HG03103 (cell line): ENCODE measurements around the gene ADORA2A.

Experiments used
- ATAC-seq: cut with Tn5 transposase; IDR thresholded peaks from one replicate; pipeline ENCODE4 v1.9.1; 2021; ENCODE audit warnings: low read depth; ENCODE audit not compliant: unreplicated experiment

Gene ADORA2A

DNA sequence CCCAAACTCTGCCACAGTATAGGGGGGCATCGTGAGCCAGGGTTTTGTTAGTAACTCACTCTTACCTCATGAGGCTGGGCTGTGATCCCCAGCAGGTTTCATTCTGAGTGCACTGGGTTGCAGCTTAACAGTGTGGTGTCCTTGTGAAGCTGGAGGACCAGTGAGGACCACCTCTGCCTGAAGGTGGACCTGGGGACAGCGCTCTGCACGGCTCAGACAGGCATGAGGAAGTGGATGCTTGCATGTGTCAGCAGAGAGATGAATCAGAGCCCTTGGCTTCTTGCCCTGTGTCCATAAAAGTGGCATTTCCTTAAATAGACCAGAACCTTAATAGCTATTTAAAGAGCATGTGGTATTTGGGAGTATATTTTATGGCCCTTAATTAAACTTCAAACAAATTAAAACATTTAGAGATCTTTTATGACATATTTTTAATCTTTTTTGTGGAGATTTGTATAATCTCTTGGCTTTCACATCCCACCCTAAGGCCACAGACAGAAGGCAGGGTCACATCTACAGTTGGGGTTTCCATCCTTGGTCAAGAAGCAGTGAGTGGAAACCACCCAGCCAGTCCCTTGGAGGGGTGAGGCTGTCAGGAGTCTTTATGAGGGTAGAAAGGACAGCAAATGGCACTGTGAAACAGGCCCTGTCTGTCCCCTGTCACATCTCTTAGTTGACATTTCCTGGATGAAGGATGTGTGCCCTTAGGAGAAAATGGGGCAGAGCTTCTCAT lies 24.8 kb upstream of the ADORA2A start:
- no peak for ATAC-seq

DNA sequence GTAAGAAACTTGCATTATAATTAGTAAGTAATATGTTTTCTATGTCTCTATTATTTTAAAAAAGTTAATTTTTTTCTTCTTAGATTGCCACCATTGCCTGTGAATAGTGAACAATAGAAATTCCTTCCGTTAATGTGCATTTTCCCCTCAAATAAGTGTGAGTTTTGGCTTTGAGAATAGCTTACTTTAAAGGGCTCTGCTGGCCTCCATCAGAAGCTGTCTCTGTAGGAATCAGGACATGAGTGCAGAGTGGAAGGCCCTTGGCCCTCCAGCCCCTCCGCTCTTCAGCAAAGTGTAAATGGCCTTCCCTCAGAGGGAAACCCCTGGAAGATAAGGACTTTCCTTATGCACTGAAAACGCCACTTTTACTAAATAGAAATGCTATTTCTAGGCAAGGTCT lies 24.1 kb upstream of the ADORA2A start:
- no peak for ATAC-seq

DNA sequence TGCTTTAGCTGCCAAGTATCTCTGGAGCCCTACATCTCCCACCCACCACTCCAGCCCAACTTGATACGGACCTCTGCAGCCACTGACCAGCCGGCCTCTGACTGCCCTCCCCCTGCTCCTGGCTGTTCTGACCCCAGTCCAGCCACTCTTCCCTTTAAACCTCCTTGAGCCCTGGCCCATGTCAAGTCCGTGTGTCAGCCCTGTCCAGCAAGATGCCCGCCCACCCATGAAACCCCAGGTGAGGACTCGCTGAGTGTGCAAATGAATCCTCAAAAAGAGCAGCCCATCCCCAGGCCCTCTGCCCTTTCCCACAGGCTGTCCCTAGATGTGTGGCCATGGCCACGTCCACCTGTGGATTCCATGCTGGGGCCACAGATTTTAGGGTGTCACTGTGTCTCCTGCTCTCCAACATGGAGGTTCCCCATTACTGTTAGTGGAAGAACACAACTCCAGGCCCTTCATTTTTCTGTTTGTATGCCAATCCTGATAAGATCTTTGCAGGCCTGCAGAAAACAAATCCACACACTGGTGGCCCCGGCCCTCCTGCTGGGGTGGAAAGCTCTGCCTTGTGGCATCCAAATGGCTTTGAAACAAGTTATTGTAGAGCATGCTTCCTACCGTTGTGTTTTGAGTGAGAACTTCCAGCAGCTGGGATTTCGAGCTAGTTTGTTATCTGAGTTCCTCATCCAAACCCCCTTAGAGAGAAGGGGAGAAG lies 22.7 kb upstream of the ADORA2A start:
- no peak for ATAC-seq

DNA sequence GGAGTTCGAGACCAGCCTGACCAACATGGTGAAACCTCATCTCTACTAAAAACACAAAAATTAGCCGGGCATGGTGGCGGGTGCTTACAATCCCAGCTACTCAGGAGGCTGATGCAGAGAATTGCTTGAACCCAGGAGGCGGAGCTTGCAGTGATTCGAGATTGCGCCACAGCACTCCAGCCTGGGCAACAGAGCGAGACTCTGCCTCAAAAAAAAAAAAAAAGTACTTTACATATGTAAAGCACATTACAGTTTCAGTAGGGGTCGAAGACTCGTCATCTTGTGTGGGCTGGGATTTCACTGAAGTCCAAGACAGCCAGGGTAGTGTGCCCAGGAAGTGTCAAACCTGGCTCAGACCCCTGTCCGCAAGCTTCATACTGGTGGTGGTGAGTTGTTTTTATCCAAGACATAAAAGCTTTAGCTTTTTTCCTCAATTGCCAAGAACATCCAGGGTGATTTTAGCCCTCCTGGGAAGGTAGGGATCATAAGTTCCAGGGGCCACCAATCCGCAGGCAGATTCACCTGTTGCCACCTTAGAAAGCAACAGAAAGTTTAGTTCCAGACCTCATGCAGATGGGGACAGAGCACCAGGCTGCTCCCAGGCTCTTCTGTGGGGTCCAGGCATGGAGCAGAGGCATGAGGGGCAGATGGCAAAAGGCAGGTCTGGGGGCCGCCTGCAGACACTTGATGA lies 21.6 kb upstream of the ADORA2A start:
- no peak for ATAC-seq

DNA sequence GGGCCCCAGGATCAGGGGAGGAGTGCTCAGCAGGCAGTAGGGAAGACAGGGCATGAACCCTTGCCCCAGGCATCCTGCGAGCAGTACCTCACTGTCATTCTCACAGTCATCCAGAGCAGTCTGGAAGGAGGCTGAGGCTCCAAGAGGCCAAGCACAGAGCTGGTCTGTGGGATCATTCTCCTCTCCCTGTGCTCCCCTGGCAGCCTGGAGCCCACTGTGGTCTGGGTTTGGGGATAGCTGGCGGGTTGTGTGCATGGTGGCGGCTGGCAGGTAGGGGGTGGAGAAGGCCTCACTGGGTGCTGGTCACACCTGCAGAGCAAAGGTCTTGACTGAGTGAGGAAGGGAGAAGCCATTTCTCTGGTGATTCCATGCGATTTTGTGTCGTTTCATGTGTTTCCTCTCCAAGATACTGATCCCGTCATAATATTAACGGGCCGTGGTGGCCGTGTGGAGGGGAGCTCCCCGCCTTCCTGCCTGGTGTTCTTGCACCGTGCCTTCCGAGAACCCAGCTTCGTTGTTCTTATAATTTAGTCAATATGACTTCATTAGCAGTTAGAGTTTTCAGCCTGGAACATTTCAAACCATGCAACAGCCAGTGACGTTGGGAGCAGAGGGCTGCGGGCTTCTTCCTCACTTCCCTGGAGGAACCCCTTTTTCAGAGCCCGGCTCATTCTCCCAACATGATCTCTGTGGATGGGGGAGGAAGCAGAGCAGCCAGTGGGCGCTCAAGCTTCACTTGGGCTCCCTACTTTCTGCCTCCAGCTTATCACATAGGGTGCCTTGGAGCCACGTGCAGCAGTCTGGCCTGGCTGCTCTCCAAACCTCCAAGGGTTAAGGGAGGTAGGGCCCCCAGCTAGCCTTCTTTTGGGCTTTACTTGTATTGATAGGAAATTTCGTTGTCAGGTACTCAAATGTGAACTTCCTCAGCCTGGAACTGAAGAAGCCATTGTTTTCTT lies 20.8 kb upstream of the ADORA2A start:
- ATAC-seq = no peak

DNA sequence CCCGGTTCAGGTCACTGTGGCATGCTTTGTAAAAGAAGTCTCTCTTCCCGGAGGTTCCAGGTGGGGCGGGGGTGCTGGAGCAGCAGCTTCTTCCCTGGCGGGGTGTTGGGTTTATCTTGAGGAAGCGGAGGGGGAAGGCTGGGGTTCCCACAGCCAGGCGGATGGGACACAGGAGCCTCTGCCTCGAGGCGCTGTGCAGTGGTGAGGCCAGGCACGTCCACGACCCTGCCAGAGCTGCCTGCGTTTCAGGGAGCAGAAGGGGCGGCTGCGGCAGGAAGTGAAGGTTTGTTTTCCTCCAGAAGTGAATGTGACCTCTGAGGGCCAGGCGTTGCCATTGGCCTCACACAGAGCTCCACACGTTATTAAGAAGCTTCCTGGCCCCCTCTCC lies 20.1 kb upstream of the ADORA2A start:
- no peak for ATAC-seq

DNA sequence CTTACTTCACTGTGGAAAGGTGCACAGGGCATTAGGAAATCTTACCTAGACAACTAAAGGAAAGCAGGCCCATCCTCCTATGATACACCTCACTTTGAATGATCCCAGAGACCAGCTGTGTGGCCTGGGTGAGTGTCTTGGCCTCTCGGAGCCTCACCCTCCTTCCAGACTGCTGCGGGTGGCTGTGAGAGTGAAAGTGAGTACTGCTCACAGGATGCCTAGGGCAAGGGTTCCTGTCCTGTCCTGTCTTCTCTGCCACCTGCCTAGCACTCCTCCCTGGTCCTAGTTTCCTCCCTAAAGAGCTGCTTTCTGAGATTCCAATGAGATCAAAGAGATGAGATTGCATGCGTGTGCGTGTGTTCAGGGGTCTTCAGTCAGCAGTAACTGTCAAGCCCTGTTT lies 19.5 kb upstream of the ADORA2A start:
- no peak for ATAC-seq

DNA sequence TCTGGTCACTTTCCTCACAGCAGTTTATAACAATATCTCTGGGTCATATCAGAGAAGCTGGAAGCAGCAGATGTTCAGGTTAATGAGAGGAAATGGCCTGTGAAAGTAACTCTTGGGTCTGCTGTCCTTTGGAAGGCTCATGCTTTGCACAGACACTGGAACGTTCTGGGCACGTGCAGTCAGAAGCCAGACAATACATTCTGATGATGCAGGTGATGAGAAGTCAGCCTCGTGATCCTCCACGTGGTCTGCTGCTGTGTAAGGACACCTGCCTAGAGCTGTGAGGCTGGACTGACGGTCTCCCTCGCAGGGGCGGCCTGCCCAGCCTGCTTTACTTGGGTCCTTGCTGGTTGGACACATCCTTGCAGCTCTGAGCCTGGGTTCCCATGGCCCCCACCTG lies 18.8 kb upstream of the ADORA2A start:
- ATAC-seq = no peak

DNA sequence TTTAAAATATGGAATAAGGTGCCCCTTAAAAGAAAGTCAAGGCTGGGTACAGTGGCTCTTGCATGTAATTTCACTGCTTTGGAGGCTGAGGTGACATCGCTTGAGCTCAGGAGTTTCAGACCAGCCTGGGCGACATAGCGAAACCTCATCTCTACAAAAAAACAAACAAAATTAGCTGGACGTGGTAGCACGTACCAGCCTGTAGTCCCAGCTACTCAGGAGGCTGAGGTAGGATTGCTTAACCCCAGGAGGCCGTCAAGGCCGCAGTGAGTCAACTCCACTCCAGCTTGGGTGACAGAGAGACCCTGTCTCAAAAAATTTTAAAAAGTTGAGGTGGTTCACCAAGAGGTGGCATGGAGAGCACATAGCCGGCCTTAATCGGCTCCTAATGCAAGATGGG lies 17.7 kb upstream of the ADORA2A start:
- ATAC-seq = no peak

DNA sequence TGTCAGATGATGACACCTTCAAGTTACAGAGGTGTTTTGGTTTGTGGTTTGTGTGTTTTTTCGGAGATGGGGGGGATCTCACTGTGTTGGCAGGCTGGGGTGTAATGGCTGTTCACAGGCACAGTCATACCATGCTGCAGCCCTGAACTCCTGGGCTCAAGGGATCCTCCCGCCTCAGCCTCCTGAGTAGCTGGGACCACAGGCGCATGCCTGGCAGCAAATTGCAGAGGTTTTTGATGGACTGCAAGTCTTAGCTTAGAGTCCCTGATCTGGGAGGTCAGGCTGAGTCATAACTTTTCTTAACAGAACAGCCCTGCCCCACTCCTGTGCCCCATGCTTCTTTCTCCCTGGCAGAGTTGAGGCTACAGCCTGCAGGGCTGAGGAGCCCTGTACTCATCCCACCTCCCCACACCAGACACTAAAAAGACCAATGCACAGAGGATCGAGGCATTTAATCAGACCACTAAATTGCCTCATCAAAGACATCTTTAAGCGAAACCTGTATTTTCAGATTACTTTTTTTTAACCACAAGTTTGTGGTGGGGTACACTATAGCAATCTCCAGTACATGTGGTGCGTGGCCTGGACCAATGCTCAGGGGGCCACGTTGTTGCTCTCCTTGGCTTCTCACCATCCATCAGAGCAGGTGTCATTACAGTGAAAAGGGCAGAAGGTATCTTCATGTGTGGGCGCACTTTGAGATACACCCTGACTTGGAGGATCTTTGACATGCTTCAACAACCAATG lies 17.1 kb upstream of the ADORA2A start:
- ATAC-seq = no peak

DNA sequence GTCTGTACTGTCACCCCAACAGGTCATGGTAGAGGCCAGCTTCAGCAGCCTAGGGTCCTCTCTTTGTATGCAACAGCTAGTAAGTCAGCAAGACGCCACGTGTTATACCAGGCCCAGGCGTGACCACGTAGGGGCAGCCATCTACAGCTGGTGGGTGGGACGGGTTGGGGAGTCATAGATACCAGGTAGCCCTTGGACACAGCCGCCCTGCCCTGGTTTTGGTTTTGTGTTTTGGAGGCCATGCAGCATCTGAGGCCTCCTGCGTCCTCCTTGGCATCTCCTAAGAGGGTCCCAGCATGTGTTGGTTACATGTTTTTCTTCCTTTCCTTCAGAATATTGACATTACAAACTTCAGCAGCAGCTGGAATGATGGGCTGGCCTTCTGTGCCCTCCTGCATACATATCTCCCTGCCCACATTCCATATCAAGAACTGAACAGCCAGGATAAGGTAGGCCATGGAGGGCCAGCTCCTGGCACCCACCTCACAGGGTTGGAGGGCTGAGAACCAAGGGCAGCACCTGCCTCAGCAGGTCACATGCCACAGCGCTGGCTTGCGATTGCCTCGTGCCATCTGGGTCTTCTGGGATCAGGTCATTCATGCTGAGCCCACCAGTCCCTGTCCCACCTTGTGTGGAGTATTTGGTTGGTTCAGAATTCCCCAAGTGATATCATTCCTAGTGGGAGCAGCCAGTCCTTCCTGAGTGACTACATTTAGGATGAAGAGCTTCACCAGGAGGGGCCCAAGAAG lies 16.0 kb upstream of the ADORA2A start:
- no peak for ATAC-seq

DNA sequence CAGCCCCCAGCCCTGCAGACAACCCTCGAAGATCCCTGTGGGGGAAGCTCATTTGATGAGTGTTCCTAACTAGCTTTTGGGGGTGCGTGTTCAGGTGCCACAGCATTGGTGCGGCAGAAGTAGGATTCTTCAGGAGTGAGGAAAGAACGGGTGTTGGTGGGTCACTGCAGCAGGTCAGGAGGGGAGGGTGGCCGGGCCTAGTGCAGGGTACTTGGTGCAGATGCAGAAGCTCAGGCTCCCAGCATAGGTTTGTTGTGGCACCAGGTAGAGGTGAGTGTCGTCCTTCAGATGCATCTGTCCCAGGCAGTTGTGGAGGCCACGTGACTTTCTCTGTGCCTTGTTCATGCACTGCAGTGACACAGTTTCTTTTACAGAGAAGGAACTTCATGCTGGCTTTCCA lies 15.1 kb upstream of the ADORA2A start:
- ATAC-seq = no peak

DNA sequence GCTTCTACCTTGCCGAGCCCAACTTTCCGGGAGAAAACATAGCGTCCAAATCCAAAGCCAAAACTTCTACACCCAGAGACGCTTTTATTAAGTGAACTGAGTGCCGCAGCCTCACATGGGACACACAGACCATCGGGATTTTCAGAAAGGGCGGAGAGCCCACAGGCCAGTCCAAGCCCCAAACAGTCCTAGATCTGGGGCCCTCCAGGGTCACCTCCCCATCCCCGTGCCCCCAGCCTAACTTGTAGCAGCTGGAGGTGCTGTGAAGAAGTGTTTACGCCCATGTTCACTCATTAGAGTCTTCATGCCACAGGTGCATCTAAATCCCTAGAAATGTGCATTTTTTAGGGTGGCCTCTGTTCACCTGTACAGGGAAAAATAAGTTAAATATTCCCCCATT lies 14.1 kb upstream of the ADORA2A start:
- ATAC-seq = no peak

DNA sequence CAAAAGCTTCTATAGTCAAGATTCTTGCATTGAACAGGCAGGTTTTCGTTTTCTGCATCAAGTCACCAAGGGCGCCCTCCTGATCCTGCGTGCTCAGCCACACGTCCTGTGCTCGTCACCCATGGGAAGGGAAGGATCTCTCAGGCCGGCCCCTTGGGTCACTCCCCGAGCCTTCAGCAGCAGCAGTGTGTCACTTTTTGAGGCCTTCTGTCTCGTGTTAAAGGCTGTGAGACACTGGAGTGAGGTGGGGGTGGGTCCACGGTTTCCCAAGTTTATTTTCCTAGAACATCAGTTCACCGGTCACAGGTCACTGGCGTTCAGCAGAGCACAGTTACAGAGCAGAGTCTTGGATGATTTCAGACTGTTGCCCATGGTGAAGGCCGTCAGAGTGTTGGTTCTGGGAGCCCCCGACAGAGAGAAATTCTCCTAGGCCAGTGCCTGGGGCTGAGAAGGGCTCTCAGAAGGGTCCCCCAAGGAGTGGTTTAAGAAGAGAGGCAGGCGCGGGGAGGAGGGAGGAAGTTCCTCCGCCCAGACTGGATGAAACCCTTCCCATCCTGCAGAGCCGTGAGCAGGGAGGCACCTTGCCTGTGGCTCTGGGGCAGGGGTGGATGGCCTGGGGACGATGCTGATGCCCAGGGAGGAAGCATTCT lies 13.5 kb upstream of the ADORA2A start:
- no peak for ATAC-seq

DNA sequence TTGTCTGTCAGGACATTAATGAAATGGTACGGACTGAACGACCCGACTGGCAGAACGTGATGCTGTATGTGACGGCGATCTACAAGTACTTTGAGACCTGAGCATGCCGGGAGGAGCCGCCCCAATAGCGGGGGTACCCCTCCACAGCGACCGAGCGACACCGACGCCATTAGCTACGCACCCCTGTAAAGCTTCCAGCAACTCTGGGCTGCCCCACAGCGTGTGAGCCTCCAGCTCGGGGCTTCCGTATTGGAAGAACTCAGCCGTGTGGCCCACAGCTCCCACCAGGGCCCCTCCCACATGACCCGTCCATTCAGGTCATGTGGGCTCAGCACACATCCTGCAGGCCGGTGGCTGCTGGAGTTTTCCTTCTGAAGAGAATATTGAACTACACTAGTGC lies 12.9 kb upstream of the ADORA2A start:
- ATAC-seq = no peak

DNA sequence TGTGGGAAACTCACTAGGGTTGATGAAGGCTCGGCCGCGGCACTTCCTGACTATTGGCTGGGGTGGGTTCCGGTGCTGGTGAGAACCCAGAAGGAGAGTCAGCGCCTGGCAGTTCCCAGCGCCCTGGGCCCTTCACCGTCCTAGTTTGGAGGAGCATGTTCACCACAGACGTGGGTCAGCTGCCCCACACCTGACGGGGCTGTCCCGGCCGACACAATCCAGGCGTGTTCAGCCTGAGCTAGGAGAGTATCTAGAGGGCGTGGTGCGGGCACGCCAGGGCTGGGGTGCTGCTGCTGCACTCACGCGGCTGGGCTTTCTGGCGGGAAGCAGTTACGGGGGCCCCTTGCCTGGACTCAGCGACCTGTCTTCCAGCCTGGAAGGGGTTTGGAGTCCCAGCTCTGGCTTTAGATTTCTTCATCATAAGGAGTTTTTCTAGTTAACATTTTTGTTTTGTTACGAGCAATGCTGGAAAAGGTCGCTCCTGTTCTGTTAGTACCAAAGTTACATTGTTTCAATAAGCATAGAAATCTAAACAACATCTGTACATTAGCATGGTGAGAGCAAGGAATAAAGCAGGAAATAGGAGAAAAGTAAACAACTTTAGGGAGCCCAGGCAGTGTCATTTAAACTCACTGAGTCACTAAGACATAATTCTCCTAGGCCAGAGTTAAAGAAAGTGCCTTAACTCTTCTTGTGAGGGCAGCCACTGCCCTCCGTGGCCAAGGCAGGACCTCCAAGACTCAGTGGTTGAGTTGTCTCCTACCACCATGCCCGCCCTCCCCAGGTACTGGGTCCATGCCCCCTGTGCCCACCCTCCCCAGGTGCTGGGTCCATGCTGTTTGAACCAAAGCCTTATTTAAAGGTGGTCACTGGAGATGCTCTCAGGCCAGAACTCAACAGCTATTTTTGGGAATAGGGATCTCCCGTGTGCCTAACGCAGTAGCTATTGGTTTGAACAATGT lies 12.1 kb upstream of the ADORA2A start:
- ATAC-seq = no peak

DNA sequence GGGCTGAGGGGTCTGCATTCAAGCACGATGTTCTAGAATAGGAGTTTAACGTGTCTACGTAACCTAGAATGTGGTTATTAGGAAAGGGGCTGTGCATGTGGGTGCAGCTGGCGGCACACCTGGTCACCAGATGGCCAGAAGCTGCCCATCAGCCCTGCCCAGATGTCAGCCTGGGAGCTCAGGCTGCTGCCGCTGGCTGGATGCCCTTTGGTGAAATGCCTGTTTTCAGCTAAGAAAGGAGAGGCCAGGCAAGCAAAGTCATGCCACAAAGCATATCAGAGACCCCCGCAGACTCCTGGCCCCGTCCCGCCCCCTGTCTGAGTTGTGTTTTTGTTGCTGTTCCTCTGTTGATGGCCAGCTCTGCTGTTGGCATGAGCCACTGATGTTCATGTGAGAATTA lies 11.3 kb upstream of the ADORA2A start:
- ATAC-seq = no peak

DNA sequence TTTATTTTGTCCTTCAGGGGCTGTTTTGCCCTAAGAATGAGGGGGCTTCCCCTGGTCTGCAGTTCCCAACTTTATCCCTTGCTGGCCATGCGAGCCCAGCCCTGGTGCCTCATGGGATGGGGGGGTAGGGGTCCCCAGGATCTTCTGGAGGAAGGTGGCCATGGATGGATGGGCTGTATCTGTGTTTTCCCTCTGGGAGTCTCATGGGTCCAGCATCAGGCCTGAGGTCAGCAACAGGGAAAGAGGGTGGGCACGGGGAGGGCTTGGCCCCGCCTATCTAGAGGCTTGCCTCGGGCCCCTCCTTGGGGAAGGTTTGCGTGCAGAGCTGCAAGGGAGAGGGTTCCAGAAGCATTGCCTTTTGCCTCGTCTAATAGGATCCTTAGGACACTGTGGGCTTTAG lies 10.8 kb upstream of the ADORA2A start:
- ATAC-seq = no peak
